HG02852 (cell line): ENCODE data around the gene SLC39A11.
"Not testable (repeated sequence)": the region's sequence is repeated elsewhere in the genome, so short reads cannot be mapped to it uniquely, and the experiment has no call there.

Experiments
- ATAC-seq: cut with Tn5 transposase; IDR thresholded peaks from one replicate; pipeline ENCODE4 v1.9.1; 2021; ENCODE audit warnings: mild to moderate bottlenecking, moderate library complexity; ENCODE audit not compliant: unreplicated experiment

SLC39A11 gene

GRCh38 chr17:73111386-73111785, 18.9 kb upstream of the SLC39A11 start:
- no peak for ATAC-seq

- no peak for ATAC-seq
Measured at GRCh38 chr17:73107191-73107590, 14.7 kb upstream of the SLC39A11 start.

GRCh38 chr17:73105431-73105830, 12.9 kb upstream of the SLC39A11 start:
- no peak for ATAC-seq

GRCh38 chr17:73104450-73104849, 12.0 kb upstream of the SLC39A11 start:
- ATAC-seq, result no peak

GRCh38 chr17:73103641-73104335, 11.3 kb upstream of the SLC39A11 start:
- ATAC-seq, result no peak

GRCh38 chr17:73101031-73101430, 8.5 kb upstream of the SLC39A11 start:
- ATAC-seq, result no peak

- ATAC-seq, result no peak
Measured at GRCh38 chr17:73100363-73100762, 7.9 kb upstream of the SLC39A11 start.

GRCh38 chr17:73099511-73099910, 7.0 kb upstream of the SLC39A11 start:
- no peak for ATAC-seq

- no peak for ATAC-seq
Measured at GRCh38 chr17:73098919-73099318, 6.4 kb upstream of the SLC39A11 start.

GRCh38 chr17:73097973-73098765, 5.7 kb upstream of the SLC39A11 start:
- ATAC-seq, result not testable (repeated sequence)

GRCh38 chr17:73096866-73097265, 4.4 kb upstream of the SLC39A11 start:
- no peak for ATAC-seq

GRCh38 chr17:73096211-73096610, 3.7 kb upstream of the SLC39A11 start:
- ATAC-seq, result no peak

- ATAC-seq, result no peak
Measured at GRCh38 chr17:73093286-73093685, 798 bp upstream of the SLC39A11 start.

GRCh38 chr17:73091770-73092522, 542 bp downstream of the SLC39A11 start:
- ATAC-seq, result peak; percentile 26

- ATAC-seq, result no peak
Measured at GRCh38 chr17:73091410-73091769, 1.1 kb downstream of the SLC39A11 start.

GRCh38 chr17:73090396-73091202, 1.9 kb downstream of the SLC39A11 start:
- no peak for ATAC-seq

GRCh38 chr17:73089322-73090317, 2.9 kb downstream of the SLC39A11 start:
- ATAC-seq, result no peak

GRCh38 chr17:73088561-73088960, 3.9 kb downstream of the SLC39A11 start:
- no peak for ATAC-seq

GRCh38 chr17:73083432-73083831, 9.1 kb downstream of the SLC39A11 start:
- ATAC-seq, result no peak

- no peak for ATAC-seq
Measured at GRCh38 chr17:73074566-73074965, 17.9 kb downstream of the SLC39A11 start.
